Measurements from ENCODE around the gene SCFD2. TPM values are rescaled to one million over a fixed set of nuclear protein-coding genes. Genes with fewer than 3 reads are reported as not detected.

Gene SCFD2
- polyA plus RNA-seq, 1 of the 3 experiments (the other 2 are of a cell fraction), result 14.1 TPM

DNA sequence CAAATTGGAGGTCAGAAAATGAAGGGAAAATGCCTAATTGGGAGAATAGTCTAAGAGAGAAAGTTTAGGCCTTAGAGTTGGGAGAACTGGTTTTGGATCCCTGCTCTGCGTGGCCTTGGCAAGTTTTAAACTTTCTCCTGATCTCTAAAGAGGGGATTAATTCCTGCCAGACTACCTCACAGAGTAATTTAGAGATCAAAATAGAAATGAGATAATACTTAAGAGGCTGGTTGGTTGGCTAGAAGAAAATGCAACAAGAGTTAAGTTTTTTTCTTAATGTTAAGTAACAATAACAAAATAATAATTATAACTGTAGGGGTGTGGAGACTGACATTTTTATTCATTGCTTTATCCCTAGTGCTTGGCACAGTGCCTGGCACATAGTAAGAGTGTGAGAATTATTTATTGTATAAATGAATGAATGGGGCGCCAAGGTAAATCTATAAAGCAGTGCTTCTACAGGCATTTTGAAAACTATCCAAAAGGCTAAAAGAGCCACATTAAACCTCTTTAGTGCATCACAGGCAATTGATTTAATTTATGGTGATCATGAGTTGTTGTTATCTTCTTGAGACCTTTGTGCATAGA, 343.3 kb downstream of the SCFD2 start:
- ChIA-PET POLR2A (no interaction called here), CTCF (interaction anchor here (1.2 to 4.7 kb wide), 2 partner anchors 19 to 1211 kb away, joined by 4 to 30 read pairs; no protein-coding TSS in a partner anchor)
- H3K9me3 ChIP-seq, result no peaks in the 10 kb centered on the region
- no peaks in the 10 kb centered on the region for H3K79me2 ChIP-seq (ENCODE audit: insufficient read depth)
- TF ChIP-seq POLR2AphosphoS5 (IDR thresholded peaks at IDR 0.05; ENCODE audit: low read depth, low read length) (no peak), MEF2A (IDR thresholded peaks at IDR 0.05; ENCODE audit: borderline replicate concordance, low read depth) (no peak), EP300 (IDR thresholded peaks at IDR 0.05; ENCODE audit: borderline replicate concordance in 1 of 2, low read depth in 1 of 2, low read length in 1 of 2) (no peak), CHD2 (IDR thresholded peaks at IDR 0.05; ENCODE audit: low read length, partially characterized antibody) (no peak), SMC3 (IDR thresholded peaks at IDR 0.05; ENCODE audit: low read depth, low read length) (no peak), MXI1 (IDR thresholded peaks at IDR 0.05; ENCODE audit: low read depth, low read length) (no peak), RFX5 (IDR thresholded peaks at IDR 0.05; ENCODE audit: low read length) (no peak), NFIC (IDR thresholded peaks at IDR 0.05; ENCODE audit: borderline replicate concordance) (no peak), TAF1 (IDR thresholded peaks at IDR 0.05; ENCODE audit: borderline replicate concordance, low read depth, low read length) (no peak), GATA2 (CRISPR knock-in tag; IDR thresholded peaks at IDR 0.05) (no peak)
- TF ChIP-seq, protein P1, sequence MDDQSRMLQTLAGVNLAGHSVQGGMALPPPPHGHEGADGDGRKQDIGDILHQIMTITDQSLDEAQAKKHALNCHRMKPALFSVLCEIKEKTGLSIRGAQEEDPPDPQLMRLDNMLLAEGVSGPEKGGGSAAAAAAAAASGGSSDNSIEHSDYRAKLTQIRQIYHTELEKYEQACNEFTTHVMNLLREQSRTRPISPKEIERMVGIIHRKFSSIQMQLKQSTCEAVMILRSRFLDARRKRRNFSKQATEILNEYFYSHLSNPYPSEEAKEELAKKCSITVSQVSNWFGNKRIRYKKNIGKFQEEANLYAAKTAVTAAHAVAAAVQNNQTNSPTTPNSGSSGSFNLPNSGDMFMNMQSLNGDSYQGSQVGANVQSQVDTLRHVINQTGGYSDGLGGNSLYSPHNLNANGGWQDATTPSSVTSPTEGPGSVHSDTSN (IDR thresholded peaks at IDR 0.05), result no peak
- TF ChIP-seq, protein P2, sequence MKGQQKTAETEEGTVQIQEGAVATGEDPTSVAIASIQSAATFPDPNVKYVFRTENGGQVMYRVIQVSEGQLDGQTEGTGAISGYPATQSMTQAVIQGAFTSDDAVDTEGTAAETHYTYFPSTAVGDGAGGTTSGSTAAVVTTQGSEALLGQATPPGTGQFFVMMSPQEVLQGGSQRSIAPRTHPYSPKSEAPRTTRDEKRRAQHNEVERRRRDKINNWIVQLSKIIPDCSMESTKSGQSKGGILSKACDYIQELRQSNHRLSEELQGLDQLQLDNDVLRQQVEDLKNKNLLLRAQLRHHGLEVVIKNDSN (IDR thresholded peaks at IDR 0.05; ENCODE audit: borderline replicate concordance, low read depth), result no peak
- WGBS (ENCODE audit: low lambda C conversion rate), result 91% methylated on average over 2 of the region's 2 CpGs
- peak overlapping the region in 1 of 2 experiments; percentile 99; a peak in 2 of 4 replicates for H3K27ac ChIP-seq (ENCODE audit: low read depth in 2 of 2, low read length in 1 of 2)
- no peak overlapping the region for H3K9ac ChIP-seq
- no peaks in the 10 kb centered on the region for H3K9me2 ChIP-seq
- no peak overlapping the region for H3K4me2 ChIP-seq
- H3K27me3 ChIP-seq (ENCODE audit: insufficient read depth), result no peaks in the 10 kb centered on the region
- DNase-seq, result no peak
- H4K20me1 ChIP-seq (ENCODE audit: insufficient read depth), result no peaks in the 10 kb centered on the region
- H3K36me3 ChIP-seq (replicated peaks in 1 of 2; ENCODE audit: control insufficient read depth in 1 of 2, insufficient read depth in 2 of 2, low read length in 1 of 2), result no peaks in the 10 kb centered on the region
- peaks cover 12 to 44% of the 10 kb centered on the region in 2 experiments; a peak in 3 of 4 replicates for H3K4me1 ChIP-seq (ENCODE audit: control insufficient read depth in 1 of 2, insufficient read depth in 2 of 2, low read depth in 1 of 2, low read length in 1 of 2)
- no peaks in the 10 kb centered on the region for H3F3A ChIP-seq (replicated peaks; ENCODE audit: insufficient read depth)
- no peak overlapping the region for H2AFZ ChIP-seq (ENCODE audit: low read depth)
- H3K4me3 ChIP-seq (ENCODE audit: low read depth in 2 of 2, low read length in 1 of 2), result no peak overlapping the region

DNA sequence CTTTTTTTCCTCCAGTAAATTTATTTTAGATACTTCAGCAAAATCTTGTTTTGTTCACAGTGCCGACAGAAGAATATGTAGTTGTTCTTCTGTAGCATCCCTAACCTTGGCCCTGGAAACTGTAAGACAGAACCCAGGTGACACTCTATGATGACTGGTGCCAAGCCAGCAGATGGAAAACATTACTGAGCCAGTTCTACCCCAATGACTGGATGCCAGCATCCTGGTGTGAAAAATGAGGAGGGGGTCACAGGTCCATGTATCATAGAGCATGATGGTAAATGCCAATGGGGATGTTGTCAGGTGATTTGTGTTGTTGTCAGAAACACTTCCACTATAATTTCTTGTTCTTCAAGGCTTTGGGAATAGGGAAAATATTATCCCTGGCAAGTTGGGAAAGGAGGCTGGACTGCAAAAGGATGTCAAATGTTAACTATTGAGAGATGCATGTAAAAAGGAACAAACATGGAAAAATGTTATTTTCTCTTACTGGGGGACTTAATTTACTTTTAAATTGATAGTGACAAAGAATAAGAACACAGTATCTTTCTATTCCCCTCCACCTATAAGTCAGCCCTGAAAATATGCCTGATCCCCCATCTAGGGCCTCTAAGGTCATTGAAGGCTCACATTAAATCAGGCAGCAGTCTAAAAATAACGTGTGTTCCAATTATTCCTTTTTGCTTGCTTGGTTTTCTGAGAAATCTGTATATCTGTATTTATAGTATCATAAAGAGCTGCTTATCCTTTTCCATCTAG, 343.9 kb downstream of the SCFD2 start:
- Histone ChIP-seq H3K9me2 (no peaks in the 10 kb centered on the region), H4K20me1 (ENCODE audit: insufficient read depth) (no peaks in the 10 kb centered on the region), H3K4me3 (ENCODE audit: low read depth in 2 of 2, low read length in 1 of 2) (no peak overlapping the region), H3F3A (replicated peaks; ENCODE audit: insufficient read depth) (no peaks in the 10 kb centered on the region), H2AFZ (ENCODE audit: low read depth) (no peak overlapping the region), H3K9ac (no peak overlapping the region), H3K36me3 (replicated peaks in 1 of 2; ENCODE audit: control insufficient read depth in 1 of 2, insufficient read depth in 2 of 2, low read length in 1 of 2) (no peaks in the 10 kb centered on the region), H3K4me1 (ENCODE audit: control insufficient read depth in 1 of 2, insufficient read depth in 2 of 2, low read depth in 1 of 2, low read length in 1 of 2) (peaks cover 12 to 41% of the 10 kb centered on the region in 2 experiments; a peak in 3 of 4 replicates), H3K27ac (ENCODE audit: low read depth in 2 of 2, low read length in 1 of 2) (peak overlapping the region in 1 of 2 experiments; percentile 99; a peak in 2 of 4 replicates), H3K79me2 (ENCODE audit: insufficient read depth) (no peaks in the 10 kb centered on the region), H3K27me3 (ENCODE audit: insufficient read depth) (no peaks in the 10 kb centered on the region), H3K9me3 (no peaks in the 10 kb centered on the region), H3K4me2 (no peak overlapping the region)
- POLR2A ChIA-PET, result no interaction called here
- WGBS (ENCODE audit: low lambda C conversion rate), result 85% methylated on average over 2 of the region's 2 CpGs
- DNase-seq, result no peak
- CTCF ChIA-PET, result interaction anchor here (1.1 to 4.7 kb wide), 2 partner anchors 909 to 1211 kb away, joined by 3 to 30 read pairs; no protein-coding TSS in a partner anchor
- TF ChIP-seq TCF12 (IDR thresholded peaks at IDR 0.05) (peak; percentile 37; the same call in 1 of the 2 replicates), RAD21 (IDR thresholded peaks at IDR 0.05; ENCODE audit: low read length) (no peak), EP300 (IDR thresholded peaks at IDR 0.05; ENCODE audit: borderline replicate concordance in 1 of 2, low read depth in 1 of 2, low read length in 1 of 2) (peak in 1 of 2 experiments; percentile 62; a peak in 2 of 4 replicates), RFX5 (IDR thresholded peaks at IDR 0.05; ENCODE audit: low read length) (no peak), FOXM1 (IDR thresholded peaks at IDR 0.05; ENCODE audit: low read depth) (no peak), NFIC (IDR thresholded peaks at IDR 0.05; ENCODE audit: borderline replicate concordance) (no peak), CHD2 (IDR thresholded peaks at IDR 0.05; ENCODE audit: low read length, partially characterized antibody) (no peak), ELF1 (IDR thresholded peaks at IDR 0.05) (no peak), JUND (IDR thresholded peaks at IDR 0.05) (no peak), RCOR1 (IDR thresholded peaks at IDR 0.05; ENCODE audit: low read length) (peak; percentile 60; the same call in 1 of the 2 replicates)
- TF ChIP-seq, protein P3, sequence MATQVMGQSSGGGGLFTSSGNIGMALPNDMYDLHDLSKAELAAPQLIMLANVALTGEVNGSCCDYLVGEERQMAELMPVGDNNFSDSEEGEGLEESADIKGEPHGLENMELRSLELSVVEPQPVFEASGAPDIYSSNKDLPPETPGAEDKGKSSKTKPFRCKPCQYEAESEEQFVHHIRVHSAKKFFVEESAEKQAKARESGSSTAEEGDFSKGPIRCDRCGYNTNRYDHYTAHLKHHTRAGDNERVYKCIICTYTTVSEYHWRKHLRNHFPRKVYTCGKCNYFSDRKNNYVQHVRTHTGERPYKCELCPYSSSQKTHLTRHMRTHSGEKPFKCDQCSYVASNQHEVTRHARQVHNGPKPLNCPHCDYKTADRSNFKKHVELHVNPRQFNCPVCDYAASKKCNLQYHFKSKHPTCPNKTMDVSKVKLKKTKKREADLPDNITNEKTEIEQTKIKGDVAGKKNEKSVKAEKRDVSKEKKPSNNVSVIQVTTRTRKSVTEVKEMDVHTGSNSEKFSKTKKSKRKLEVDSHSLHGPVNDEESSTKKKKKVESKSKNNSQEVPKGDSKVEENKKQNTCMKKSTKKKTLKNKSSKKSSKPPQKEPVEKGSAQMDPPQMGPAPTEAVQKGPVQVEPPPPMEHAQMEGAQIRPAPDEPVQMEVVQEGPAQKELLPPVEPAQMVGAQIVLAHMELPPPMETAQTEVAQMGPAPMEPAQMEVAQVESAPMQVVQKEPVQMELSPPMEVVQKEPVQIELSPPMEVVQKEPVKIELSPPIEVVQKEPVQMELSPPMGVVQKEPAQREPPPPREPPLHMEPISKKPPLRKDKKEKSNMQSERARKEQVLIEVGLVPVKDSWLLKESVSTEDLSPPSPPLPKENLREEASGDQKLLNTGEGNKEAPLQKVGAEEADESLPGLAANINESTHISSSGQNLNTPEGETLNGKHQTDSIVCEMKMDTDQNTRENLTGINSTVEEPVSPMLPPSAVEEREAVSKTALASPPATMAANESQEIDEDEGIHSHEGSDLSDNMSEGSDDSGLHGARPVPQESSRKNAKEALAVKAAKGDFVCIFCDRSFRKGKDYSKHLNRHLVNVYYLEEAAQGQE (IDR thresholded peaks at IDR 0.05; ENCODE audit: low read depth, low read length), result no peak
- TF ChIP-seq, protein P4, sequence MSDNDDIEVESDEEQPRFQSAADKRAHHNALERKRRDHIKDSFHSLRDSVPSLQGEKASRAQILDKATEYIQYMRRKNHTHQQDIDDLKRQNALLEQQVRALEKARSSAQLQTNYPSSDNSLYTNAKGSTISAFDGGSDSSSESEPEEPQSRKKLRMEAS (IDR thresholded peaks at IDR 0.05; ENCODE audit: low read depth), result no peak
